A549 (cell line): ENCODE results near the gene CLK2. TPM values are rescaled to one million over a fixed set of nuclear protein-coding genes. Genes with fewer than 3 reads are reported as not detected.

Experiments used
- ATAC-seq, 2 experiments: fragments of 200-7000 bp in 1 of 2; fragments of >200 bp in 1 of 2; cut with Nextera tagmentation in 1 of 2; cut with Tn5 transposase in 1 of 2; 3 replicates each; pipeline versions ENCODE4 v1.8.0 to v1.9.1; 2018 to 2020; ENCODE audit warnings: mild to moderate bottlenecking in 1 of 2, moderate library complexity in 1 of 2
- CTCF ChIA-PET: fragments of 300-600 bp; sonication (Branson Sonifier 250); formaldehyde crosslinking; extraction: SDS; loops from one replicate; lab custom pipeline; 2021; ENCODE audit warnings: antibody characterized with exemption, inconsistent platforms; lab: Yijun Ruan, JAX
- POLR2A ChIA-PET: fragments of 350-600 bp; formaldehyde crosslinking; extraction: SDS; loops from one replicate; lab custom pipeline; 2021; ENCODE audit warnings: antibody characterized with exemption, inconsistent platforms; lab: Yijun Ruan, JAX
- DNase-seq, 2 experiments: peaks; one replicate each; pipeline versions ENCODE4 v3.0.0 to v3.0.0-alpha.2; 2011 to 2016; ENCODE audit warnings: low read depth in 1 of 2, low spot score in 1 of 2
- FAIRE-seq: peaks from 2 replicates; lab custom pipeline; 2011; peaks lifted over from hg19 to GRCh38; lab: Jason Lieb, UNC
- H3K27ac ChIP-seq, 2 experiments: fragments of >200 bp; sonication (Bioruptor Twin); formaldehyde crosslinking; 3 replicates each; pipeline ENCODE4 v1.5.1; 2016 to 2017
- H3K4me1 ChIP-seq: fragments of >200 bp; sonication (Bioruptor Twin); formaldehyde crosslinking; 3 replicates; pipeline ENCODE4 v1.6.1; 2016
- H3K4me2 ChIP-seq: fragments of >200 bp; sonication (Bioruptor Twin); formaldehyde crosslinking; 3 replicates; pipeline ENCODE4 v1.6.1; 2016
- H3K4me3 ChIP-seq: fragments of >200 bp; sonication (Bioruptor Twin); formaldehyde crosslinking; 3 replicates; pipeline ENCODE4 v1.5.1; 2016
- H3K9me3 ChIP-seq: fragments of >200 bp; sonication (Bioruptor Twin); formaldehyde crosslinking; 3 replicates; pipeline ENCODE4 v1.6.1; 2016
- CBX8 ChIP-seq: fragments of 200-600 bp; sonication (generic); IDR thresholded peaks from 2 replicates; pipeline ENCODE4 v1.6.1; 2016
- CEBPB ChIP-seq, 2 experiments: fragments of >200 bp in 1 of 2; sonication (Bioruptor Twin) in 1 of 2; formaldehyde crosslinking in 1 of 2; IDR thresholded peaks; 2 replicates each; pipeline ENCODE4 v1.6.1; 2012 to 2016
- CHD2 ChIP-seq: fragments of 150-350 bp; IDR thresholded peaks from 2 replicates; pipeline ENCODE4 v1.6.1; 2014; ENCODE audit warnings: low read length; ENCODE audit not compliant: partially characterized antibody
- CTCF ChIP-seq: fragments of >200 bp; sonication (Bioruptor Twin); formaldehyde crosslinking; IDR thresholded peaks from 3 replicates; pipeline ENCODE4 v1.5.1; 2016
- E2F6 ChIP-seq: IDR thresholded peaks from 2 replicates; pipeline ENCODE4 v1.6.1; 2012; ENCODE audit warnings: low read depth, borderline replicate concordance
- ELK1 ChIP-seq: fragments of 150-350 bp; IDR thresholded peaks from 2 replicates; pipeline ENCODE4 v1.6.1; 2014; ENCODE audit warnings: low read depth, mild to moderate bottlenecking, low read length
- HDAC2 ChIP-seq: fragments of 200-600 bp; sonication (generic); IDR thresholded peaks from 2 replicates; pipeline ENCODE4 v1.6.1; 2016
- HES2 ChIP-seq: fragments of >200 bp; sonication (Bioruptor Twin); formaldehyde crosslinking; IDR thresholded peaks from 2 replicates; pipeline ENCODE4 v1.6.1; 2016
- HOXB13 ChIP-seq: fragments of 250-450 bp; sonication (Bioruptor Pico); IDR thresholded peaks from 2 replicates; pipeline ENCODE4 v1.5.0; 2020; ENCODE audit warnings: low read depth, mild to moderate bottlenecking, moderate library complexity
- JUNB ChIP-seq: fragments of >200 bp; sonication (Bioruptor Twin); formaldehyde crosslinking; IDR thresholded peaks from 2 replicates; pipeline ENCODE4 v1.6.1; 2016
- KDM5A ChIP-seq: fragments of 200-600 bp; sonication (generic); IDR thresholded peaks from 2 replicates; pipeline ENCODE4 v1.6.1; 2016; ENCODE audit warnings: antibody characterized with exemption, mild to moderate bottlenecking
- MAX ChIP-seq: IDR thresholded peaks from 2 replicates; pipeline ENCODE4 v1.6.1; 2012
- MYC ChIP-seq: IDR thresholded peaks from 2 replicates; pipeline ENCODE4 v1.6.1; 2012; ENCODE audit warnings: mild to moderate bottlenecking, inconsistent platforms, low read length, improper control_type of control experiment, borderline replicate concordance
- NFE2L2 ChIP-seq: fragments of 150-350 bp; conservative IDR thresholded peaks from 2 replicates; pipeline ENCODE4 v1.6.1; 2014; ENCODE audit warnings: low read length
- NPAS2 ChIP-seq: fragments of 250-450 bp; sonication (Bioruptor Pico); IDR thresholded peaks from 2 replicates; pipeline ENCODE4 v1.8.0; 2022; ENCODE audit warnings: mild to moderate bottlenecking, moderate library complexity, borderline replicate concordance
- PBX3 ChIP-seq: IDR thresholded peaks from 2 replicates; pipeline ENCODE4 v1.6.1; 2012
- RARB ChIP-seq: fragments of 250-450 bp; sonication (Bioruptor Pico); IDR thresholded peaks from 2 replicates; pipeline ENCODE4 v1.8.0; 2021; ENCODE audit warnings: mild to moderate bottlenecking, moderate library complexity
- RCOR1 ChIP-seq: fragments of 150-350 bp; IDR thresholded peaks from 2 replicates; pipeline ENCODE4 v1.6.1; 2014; ENCODE audit warnings: antibody characterized with exemption, low read length, low read depth
- RNF2 ChIP-seq: fragments of 200-600 bp; sonication (generic); IDR thresholded peaks from 2 replicates; pipeline ENCODE4 v1.6.1; 2016; ENCODE audit warnings: low read depth, mild to moderate bottlenecking, antibody characterized with exemption, moderate library complexity, borderline replicate concordance
- SMC3 ChIP-seq: fragments of >200 bp; sonication (Bioruptor Twin); formaldehyde crosslinking; IDR thresholded peaks from 3 replicates; pipeline ENCODE4 v1.6.1; 2018; ENCODE audit warnings: inconsistent platforms
- USF2 ChIP-seq: fragments of 450-650 bp; IDR thresholded peaks from 2 replicates; pipeline ENCODE4 v1.6.1; 2014; ENCODE audit warnings: antibody characterized with exemption
- ZC3H11A ChIP-seq: fragments of 450-650 bp; IDR thresholded peaks from 2 replicates; pipeline ENCODE4 v1.6.1; 2014; ENCODE audit warnings: antibody characterized with exemption, mild to moderate bottlenecking
- ZFP36 ChIP-seq: fragments of 450-650 bp; IDR thresholded peaks from 2 replicates; pipeline ENCODE4 v1.6.1; 2014; ENCODE audit warnings: borderline replicate concordance; ENCODE audit not compliant: partially characterized antibody
- WGBS: methylation state at CpG from one replicate; pipeline ENCODE4 v1.1.6; 2017; ENCODE audit errors: missing lambda C conversion rate; 5-methylcytosine and 5-hydroxymethylcytosine counted together
- polyA plus RNA-seq, 4 experiments: library from polyadenylated mRNA; depleted of rRNA in 3 of 4; stranded (reverse); fragments of >200 nt; fragmentation: RNase III in 1 of 4; extraction: RNeasy Plus Mini Kit Qiagen cat#74134 plus additional on column Dnase treatment in 1 of 4; gene quantifications; 2 replicates in 3 of 4; 3 replicates in 1 of 4; pipeline ENCODE4 v1.2.3, GENCODE V29; 2011 to 2017

CLK2 gene
- polyA plus RNA-seq, 2 of the 4 experiments (the other 2 are of a cell fraction): 37.9 to 45.7 TPM

- FAIRE-seq: no peak
- TF ChIP-seq JUNB: no peak
- TF ChIP-seq NPAS2 (CRISPR knock-in tag): no peak
- TF ChIP-seq CHD2: no peak
- TF ChIP-seq CTCF: no peak
- no peak for TF ChIP-seq RARB
- no peak for TF ChIP-seq NFE2L2
- TF ChIP-seq E2F6: no peak
- no peak for TF ChIP-seq HES2
- no peak for TF ChIP-seq CEBPB (IDR thresholded peaks at IDR 0.05)
- TF ChIP-seq MYC: no peak
- no peak for TF ChIP-seq SMC3
- TF ChIP-seq CBX8: no peak
- no peak for TF ChIP-seq RNF2
- no peak for TF ChIP-seq MAX
- no peak for TF ChIP-seq ZFP36
- no peak for TF ChIP-seq RCOR1
- no peak for TF ChIP-seq ELK1
- no peak for TF ChIP-seq PBX3
- TF ChIP-seq HOXB13 (CRISPR knock-in tag): no peak
- no peak for ATAC-seq
- ChIA-PET CTCF (interaction anchor here (0.6 to 4.7 kb wide), 6 partner anchors 24 to 354 kb away, joined by 3 to 44 read pairs (median 10); partner anchors contain the start of gene RUSC1), POLR2A (no interaction called here)
- 95% methylated on average over 23 of the region's 29 CpGs for WGBS
- Histone ChIP-seq H3K9me3 (no peaks in the 10 kb centered on the region), H3K4me3 (no peak overlapping the region), H3K4me2 (no peak overlapping the region), H3K27ac (no peak overlapping the region), H3K4me1 (peaks cover 9% of the 10 kb centered on the region; the same call in 2 of the 3 replicates)
- DNase-seq: no peak
Measured at GRCh38 chr1:155282488-155283091, 9.3 kb upstream of the CLK2 start.

GRCh38 chr1:155279268-155279667 is 6.0 kb upstream of the CLK2 start:
- H3K4me3 ChIP-seq: no peak overlapping the region
- H3K27ac ChIP-seq: no peak overlapping the region
- FAIRE-seq (no peak), DNase-seq (no peak), ATAC-seq (no peak)
- WGBS: 77% methylated on average over 2 of the region's 2 CpGs
- ChIA-PET CTCF (interaction anchor here (0.6 to 4.7 kb wide), 12 partner anchors 12 to 313 kb away, joined by 3 to 44 read pairs (median 10); partner anchors contain the start of genes PKLR and RUSC1), POLR2A (interaction anchor here (2.0 kb wide), 1 partner anchor 44 kb away, joined by 5 read pairs; no protein-coding TSS in a partner anchor)
- H3K4me1 ChIP-seq: peaks cover 9% of the 10 kb centered on the region; the same call in 2 of the 3 replicates
- H3K9me3 ChIP-seq: no peaks in the 10 kb centered on the region
- TF ChIP-seq KDM5A (no peak), HOXB13 (CRISPR knock-in tag) (no peak), HDAC2 (no peak), ZFP36 (no peak), ZC3H11A (no peak), USF2 (no peak), RARB (no peak), HES2 (no peak), E2F6 (no peak)
- H3K4me2 ChIP-seq: no peak overlapping the region
